Memory B cell (primary cell): Measurements from ENCODE around the gene WDR46.
A peak's percentile ranks its signal among the peaks of the same experiment; 100 is the strongest.

Experiments
- ATAC-seq: fragments of 150-1000 bp; cut with Tn5 transposase; 2 replicates; pipeline ENCODE4 v1.10.0; 2021; ENCODE audit warnings: low read depth, mild to moderate bottlenecking, moderate library complexity
- DNase-seq, 2 donors: peaks; one replicate each; pipeline ENCODE4 v3.0.0; 2022; ENCODE audit warnings: low spot score in 2 of 2
- H3K27ac Mint-ChIP-seq: one replicate; pipeline ENCODE4 v1.8.0; 2022; ENCODE audit warnings: mild to moderate bottlenecking, moderate library complexity, mixed read lengths
- H3K27me3 Mint-ChIP-seq: one replicate; pipeline ENCODE4 v1.8.0; 2022; ENCODE audit warnings: mixed read lengths
- H3K36me3 Mint-ChIP-seq: one replicate; pipeline ENCODE4 v1.8.0; 2022; ENCODE audit warnings: mild to moderate bottlenecking, mixed read lengths
- H3K4me1 Mint-ChIP-seq: one replicate; pipeline ENCODE4 v1.8.0; 2022; ENCODE audit warnings: mixed read lengths
- H3K4me3 Mint-ChIP-seq: one replicate; pipeline ENCODE4 v1.8.0; 2022; ENCODE audit warnings: mild to moderate bottlenecking, moderate library complexity, mixed read lengths
- H3K9me3 Mint-ChIP-seq: one replicate; pipeline ENCODE4 v1.8.0; 2022; ENCODE audit warnings: mixed read lengths

Gene WDR46

GRCh38 chr6:33288921-33289783, at the start of gene WDR46, which contains the start of gene PFDN6:
WDR46 (minus strand) TSS chr6:33289239; CDS start chr6:33289170, 69 bp downstream.
PFDN6 (plus strand) TSS chr6:33289601; CDS start chr6:33289857, 256 bp downstream.
- H3K27ac Mint-ChIP-seq: peak within 1 kb of the TSS; percentile 65
- no peaks in the 10 kb centered on the region for H3K27me3 Mint-ChIP-seq
- DNase-seq (peak; percentile 70 to 71), ATAC-seq (peak; percentile 94)
- no peaks in the 10 kb centered on the region for H3K9me3 Mint-ChIP-seq
- peaks cover 22% of the 10 kb centered on the region for H3K4me1 Mint-ChIP-seq
- H3K36me3 Mint-ChIP-seq: peaks cover 15% of the 10 kb centered on the region
- peak within 1 kb of the TSS; percentile 95 for H3K4me3 Mint-ChIP-seq

GRCh38 chr6:33336495-33336894, 47.5 kb upstream of the WDR46 start:
- Mint-ChIP-seq H3K27ac (no peak overlapping the region), H3K27me3 (no peaks in the 10 kb centered on the region), H3K4me3 (no peak overlapping the region), H3K36me3 (no peaks in the 10 kb centered on the region), H3K9me3 (no peaks in the 10 kb centered on the region), H3K4me1 (peaks cover 21% of the 10 kb centered on the region)
- DNase-seq (no peak), ATAC-seq (no peak)

GRCh38 chr6:33335916-33336315, 46.9 kb upstream of the WDR46 start:
- no peak for ATAC-seq
- H3K4me3 Mint-ChIP-seq: no peak overlapping the region
- no peaks in the 10 kb centered on the region for H3K9me3 Mint-ChIP-seq
- H3K4me1 Mint-ChIP-seq: peaks cover 24% of the 10 kb centered on the region
- no peak for DNase-seq
- H3K27ac Mint-ChIP-seq: no peak overlapping the region
- no peaks in the 10 kb centered on the region for H3K36me3 Mint-ChIP-seq
- H3K27me3 Mint-ChIP-seq: no peaks in the 10 kb centered on the region

- no peaks in the 10 kb centered on the region for H3K27me3 Mint-ChIP-seq
- no peak overlapping the region for H3K27ac Mint-ChIP-seq
- peaks cover 21% of the 10 kb centered on the region for H3K4me1 Mint-ChIP-seq
- DNase-seq: no peak
- no peaks in the 10 kb centered on the region for H3K36me3 Mint-ChIP-seq
- no peaks in the 10 kb centered on the region for H3K9me3 Mint-ChIP-seq
- no peak overlapping the region for H3K4me3 Mint-ChIP-seq
- no peak for ATAC-seq
Observed at GRCh38 chr6:33333666-33334065, 44.6 kb upstream of the WDR46 start.

- Mint-ChIP-seq H3K4me1 (peaks cover 23% of the 10 kb centered on the region), H3K27me3 (no peaks in the 10 kb centered on the region), H3K9me3 (no peaks in the 10 kb centered on the region), H3K27ac (no peak overlapping the region), H3K36me3 (no peaks in the 10 kb centered on the region), H3K4me3 (peak overlapping the region; percentile 29)
- ATAC-seq (peak; percentile 59), DNase-seq (no peak)
Observed at GRCh38 chr6:33330736-33331135, 41.7 kb upstream of the WDR46 start.

- H3K4me3 Mint-ChIP-seq: no peak overlapping the region
- no peaks in the 10 kb centered on the region for H3K36me3 Mint-ChIP-seq
- ATAC-seq (no peak), DNase-seq (no peak)
- no peaks in the 10 kb centered on the region for H3K27me3 Mint-ChIP-seq
- no peaks in the 10 kb centered on the region for H3K9me3 Mint-ChIP-seq
- peaks cover 23% of the 10 kb centered on the region for H3K4me1 Mint-ChIP-seq
- peak overlapping the region; percentile 16 for H3K27ac Mint-ChIP-seq
Observed at GRCh38 chr6:33329058-33329457, 40.0 kb upstream of the WDR46 start.

- H3K27ac Mint-ChIP-seq: peak overlapping the region; percentile 91
- peaks cover 41% of the 10 kb centered on the region for H3K4me1 Mint-ChIP-seq
- ATAC-seq: peak; percentile 56
- H3K9me3 Mint-ChIP-seq: no peaks in the 10 kb centered on the region
- DNase-seq: peak in 1 of 2 donors; percentile 68
- peak overlapping the region; percentile 98 for H3K4me3 Mint-ChIP-seq
- no peaks in the 10 kb centered on the region for H3K27me3 Mint-ChIP-seq
- H3K36me3 Mint-ChIP-seq: peaks cover 21% of the 10 kb centered on the region
Observed at GRCh38 chr6:33324125-33324524, 35.1 kb upstream of the WDR46 start.

- ATAC-seq (no peak), DNase-seq (no peak)
- Mint-ChIP-seq H3K9me3 (no peaks in the 10 kb centered on the region), H3K4me1 (peaks cover 43% of the 10 kb centered on the region), H3K4me3 (peak overlapping the region; percentile 98), H3K36me3 (peaks cover 25% of the 10 kb centered on the region), H3K27me3 (no peaks in the 10 kb centered on the region), H3K27ac (peak overlapping the region; percentile 91)
Observed at GRCh38 chr6:33323623-33323948, 34.5 kb upstream of the WDR46 start.

GRCh38 chr6:33321227-33321626, 32.2 kb upstream of the WDR46 start:
- H3K9me3 Mint-ChIP-seq: no peaks in the 10 kb centered on the region
- peaks cover 54% of the 10 kb centered on the region for H3K4me1 Mint-ChIP-seq
- no peak for DNase-seq
- peak overlapping the region; percentile 84 for H3K4me3 Mint-ChIP-seq
- no peaks in the 10 kb centered on the region for H3K27me3 Mint-ChIP-seq
- H3K36me3 Mint-ChIP-seq: peaks cover 30% of the 10 kb centered on the region
- no peak for ATAC-seq
- peak overlapping the region; percentile 91 for H3K27ac Mint-ChIP-seq

GRCh38 chr6:33320315-33321181, 31.5 kb upstream of the WDR46 start:
- H3K4me1 Mint-ChIP-seq: peaks cover 57% of the 10 kb centered on the region
- no peaks in the 10 kb centered on the region for H3K27me3 Mint-ChIP-seq
- ATAC-seq: no peak
- no peaks in the 10 kb centered on the region for H3K9me3 Mint-ChIP-seq
- no peak for DNase-seq
- peak overlapping the region; percentile 84 for H3K4me3 Mint-ChIP-seq
- peaks cover 31% of the 10 kb centered on the region for H3K36me3 Mint-ChIP-seq
- H3K27ac Mint-ChIP-seq: no peak overlapping the region

- Mint-ChIP-seq H3K4me1 (peaks cover 63% of the 10 kb centered on the region), H3K36me3 (peaks cover 31% of the 10 kb centered on the region)
Observed at GRCh38 chr6:33319939-33320314, 30.9 kb upstream of the WDR46 start.

GRCh38 chr6:33318426-33319073, 29.5 kb upstream of the WDR46 start:
- Mint-ChIP-seq H3K27ac (peak overlapping the region; percentile 100), H3K36me3 (peaks cover 31% of the 10 kb centered on the region), H3K4me1 (peaks cover 61% of the 10 kb centered on the region), H3K9me3 (no peaks in the 10 kb centered on the region), H3K4me3 (peak overlapping the region; percentile 99), H3K27me3 (no peaks in the 10 kb centered on the region)
- DNase-seq (no peak), ATAC-seq (no peak)

More at GRCh38 chr6:33319939-33320314, 30.9 kb upstream of the WDR46 start:
- no peak for ATAC-seq
- Mint-ChIP-seq H3K27ac (no peak overlapping the region), H3K9me3 (no peaks in the 10 kb centered on the region), H3K4me3 (peak overlapping the region; percentile 60), H3K27me3 (no peaks in the 10 kb centered on the region)
- no peak for DNase-seq

- Mint-ChIP-seq H3K4me1 (peaks cover 60% of the 10 kb centered on the region), H3K36me3 (peaks cover 34% of the 10 kb centered on the region), H3K9me3 (no peaks in the 10 kb centered on the region), H3K27ac (peak within 1 kb of the TSS; percentile 100), H3K4me3 (peak within 1 kb of the TSS; percentile 99), H3K27me3 (no peaks in the 10 kb centered on the region)
- peak; percentile 46 for ATAC-seq
- peak; percentile 91 to 94 for DNase-seq
Observed at GRCh38 chr6:33317669-33318425, 28.8 kb upstream of the WDR46 start, which contains the start of gene ZBTB22. ZBTB22 (minus strand) TSS chr6:33317744; CDS start chr6:33316916, 828 bp downstream.
